Fibroblast of lung (primary cell): ENCODE measurements around the gene APP. TPM values are rescaled to one million over a fixed set of nuclear protein-coding genes. Genes with fewer than 3 reads are reported as not detected.

Experiments
- DNase-seq, 2 donors: peaks; one replicate each; pipeline versions ENCODE4 v3.0.0 to v3.0.0-alpha.2; 2010; ENCODE audit warnings: low read depth in 2 of 2
- H2AFZ ChIP-seq: 2 replicates; pipeline ENCODE4 v1.5.1; 2012; ENCODE audit warnings: low read length, control low read depth, inconsistent platforms
- H3K27ac ChIP-seq: 2 replicates; pipeline ENCODE4 v1.5.1; 2011; ENCODE audit warnings: low read length, control low read depth; ENCODE audit not compliant: insufficient read depth
- H3K27me3 ChIP-seq: 2 replicates; pipeline ENCODE4 v1.5.1; 2011; ENCODE audit warnings: mild to moderate bottlenecking, low read length; ENCODE audit not compliant: control insufficient read depth, insufficient read depth
- H3K36me3 ChIP-seq: 2 replicates; pipeline ENCODE4 v1.5.1; 2011; ENCODE audit warnings: low read length; ENCODE audit not compliant: control insufficient read depth, insufficient read depth
- H3K4me1 ChIP-seq: 2 replicates; pipeline ENCODE4 v1.5.1; 2011; ENCODE audit warnings: low read length; ENCODE audit not compliant: control insufficient read depth, insufficient read depth; ENCODE audit errors: extremely low read depth
- H3K4me2 ChIP-seq: 2 replicates; pipeline ENCODE4 v1.5.1; 2011; ENCODE audit warnings: low read length, control low read depth; ENCODE audit not compliant: insufficient read depth; ENCODE audit errors: extremely low read depth
- H3K4me3 ChIP-seq, 4 experiments: fragments of 200-600 bp in 1 of 4; sonication (generic) in 1 of 4; replicated peaks in 1 of 4; 2 replicates each; pipeline ENCODE4 v1.5.1; 2011 to 2016; ENCODE audit warnings: low read length in 4 of 4, low read depth in 3 of 4, mild to moderate bottlenecking in 3 of 4, control low read depth in 2 of 4, inconsistent platforms in 1 of 4, mixed read lengths in 1 of 4; ENCODE audit not compliant: insufficient read depth in 1 of 4; ENCODE audit errors: control extremely low read depth in 1 of 4
- H3K79me2 ChIP-seq: 2 replicates; pipeline ENCODE4 v1.5.1; 2012; ENCODE audit warnings: mild to moderate bottlenecking, low read length, inconsistent platforms; ENCODE audit not compliant: control insufficient read depth, insufficient read depth
- H3K9ac ChIP-seq: 2 replicates; pipeline ENCODE4 v1.5.1; 2011; ENCODE audit warnings: mild to moderate bottlenecking, low read length, control low read depth; ENCODE audit not compliant: insufficient read depth
- H3K9me3 ChIP-seq: 2 replicates; pipeline ENCODE4 v1.5.1; 2012; ENCODE audit warnings: low read depth, low read length; ENCODE audit not compliant: control insufficient read depth, insufficient read depth
- H4K20me1 ChIP-seq: 2 replicates; pipeline ENCODE4 v1.5.1; 2011; ENCODE audit warnings: low read length; ENCODE audit not compliant: control insufficient read depth, insufficient read depth; ENCODE audit errors: extremely low read depth
- EZH2 ChIP-seq: IDR thresholded peaks from 2 replicates; pipeline ENCODE4 v1.5.1; 2012; ENCODE audit warnings: low read length, control low read depth, mild to moderate bottlenecking; ENCODE audit errors: missing control alignments
- polyA plus RNA-seq, 2 donors: library from polyadenylated mRNA; depleted of rRNA in 1 of 2; stranded (reverse) in 1 of 2; unstranded in 1 of 2; fragments of >200 nt; gene quantifications; 2 replicates each; pipeline ENCODE4 v1.2.1, GENCODE V29; 2011 to 2012; ENCODE audit warnings: missing spikeins in 1 of 2
- total RNA-seq: library from RNA; depleted of rRNA; stranded (reverse); fragments of >200 nt; gene quantifications from 2 replicates; pipeline ENCODE4 v1.2.1, GENCODE V29; 2014
- TF ChIP-seq, protein P1 (sequence below), 2 donors: IDR thresholded peaks in 1 of 2; conservative IDR thresholded peaks in 1 of 2; 1 replicate in 1 of 2; 2 replicates in 1 of 2; pipeline ENCODE4 v1.5.1; 2011 to 2012; ENCODE audit warnings: low read length in 2 of 2, control low read depth in 1 of 2, inconsistent platforms in 1 of 2, low read depth in 1 of 2, mild to moderate bottlenecking in 1 of 2

Gene APP
- total and polyA plus RNA-seq, 2 donors (not counting 1 experiment from before 2014, with no cell fraction given), result 633 to 1,088 TPM

DNA sequence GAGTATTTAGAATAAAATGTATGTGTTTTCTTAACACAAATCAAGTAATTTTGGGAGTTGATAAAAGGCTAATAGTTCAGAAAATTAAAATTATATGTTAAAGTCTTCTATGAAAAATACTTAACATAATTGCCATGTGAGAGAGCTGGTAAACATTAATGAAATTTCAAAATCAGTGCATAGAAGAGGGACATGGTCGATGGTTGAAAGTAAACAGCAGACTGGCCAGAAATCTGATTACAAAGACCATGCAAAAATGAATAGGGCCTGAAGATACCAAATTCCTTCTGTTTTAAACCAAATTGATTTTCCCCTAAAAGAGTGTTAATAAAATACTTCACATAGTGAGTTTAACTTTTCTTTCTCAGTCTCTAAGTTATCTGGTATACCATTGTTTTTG, 307.5 kb downstream of the APP start:
- DNase-seq, result no peak
- Histone ChIP-seq H3K79me2 (no peaks in the 10 kb centered on the region), H2AFZ (no peak overlapping the region), H3K27ac (no peak overlapping the region), H3K4me3 (no peak overlapping the region), H3K9ac (no peak overlapping the region), H4K20me1 (no peaks in the 10 kb centered on the region), H3K4me2 (no peak overlapping the region), H3K9me3 (no peaks in the 10 kb centered on the region), H3K27me3 (no peaks in the 10 kb centered on the region), H3K36me3 (no peaks in the 10 kb centered on the region), H3K4me1 (no peaks in the 10 kb centered on the region)
- TF ChIP-seq, protein P1, sequence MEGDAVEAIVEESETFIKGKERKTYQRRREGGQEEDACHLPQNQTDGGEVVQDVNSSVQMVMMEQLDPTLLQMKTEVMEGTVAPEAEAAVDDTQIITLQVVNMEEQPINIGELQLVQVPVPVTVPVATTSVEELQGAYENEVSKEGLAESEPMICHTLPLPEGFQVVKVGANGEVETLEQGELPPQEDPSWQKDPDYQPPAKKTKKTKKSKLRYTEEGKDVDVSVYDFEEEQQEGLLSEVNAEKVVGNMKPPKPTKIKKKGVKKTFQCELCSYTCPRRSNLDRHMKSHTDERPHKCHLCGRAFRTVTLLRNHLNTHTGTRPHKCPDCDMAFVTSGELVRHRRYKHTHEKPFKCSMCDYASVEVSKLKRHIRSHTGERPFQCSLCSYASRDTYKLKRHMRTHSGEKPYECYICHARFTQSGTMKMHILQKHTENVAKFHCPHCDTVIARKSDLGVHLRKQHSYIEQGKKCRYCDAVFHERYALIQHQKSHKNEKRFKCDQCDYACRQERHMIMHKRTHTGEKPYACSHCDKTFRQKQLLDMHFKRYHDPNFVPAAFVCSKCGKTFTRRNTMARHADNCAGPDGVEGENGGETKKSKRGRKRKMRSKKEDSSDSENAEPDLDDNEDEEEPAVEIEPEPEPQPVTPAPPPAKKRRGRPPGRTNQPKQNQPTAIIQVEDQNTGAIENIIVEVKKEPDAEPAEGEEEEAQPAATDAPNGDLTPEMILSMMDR (conservative IDR thresholded peaks at IDR 0.05 in 1 of 2, IDR thresholded peaks at IDR 0.05 in 1 of 2; ENCODE audit: low read depth in 1 of 2, low read length in 2 of 2), result no peak
- no peak for TF ChIP-seq EZH2

DNA sequence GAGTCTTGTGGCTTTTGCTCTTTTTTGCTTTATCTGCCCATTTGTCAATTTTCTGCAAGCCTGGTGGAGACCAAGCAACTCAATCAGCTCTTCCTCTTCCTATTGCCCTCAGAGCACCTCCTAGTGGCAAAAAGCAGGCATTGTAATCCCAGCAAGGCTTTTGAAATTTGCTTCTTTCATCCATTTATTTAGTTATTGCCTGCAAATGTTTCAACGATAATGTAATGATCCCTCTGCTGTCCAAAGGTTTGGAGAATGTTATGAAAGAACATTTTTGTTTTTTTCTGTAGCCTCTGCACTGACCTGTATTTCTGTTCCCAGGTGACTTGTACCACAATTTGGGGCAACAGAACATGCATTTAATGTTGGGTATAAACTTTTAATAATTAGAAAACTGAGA, 308.0 kb downstream of the APP start:
- DNase-seq, result peak; percentile 30 to 68
- TF ChIP-seq EZH2, result no peak
- TF ChIP-seq, protein P1 (conservative IDR thresholded peaks at IDR 0.05 in 1 of 2, IDR thresholded peaks at IDR 0.05 in 1 of 2; ENCODE audit: low read depth in 1 of 2, low read length in 2 of 2), result peak; percentile 62 to 93

DNA sequence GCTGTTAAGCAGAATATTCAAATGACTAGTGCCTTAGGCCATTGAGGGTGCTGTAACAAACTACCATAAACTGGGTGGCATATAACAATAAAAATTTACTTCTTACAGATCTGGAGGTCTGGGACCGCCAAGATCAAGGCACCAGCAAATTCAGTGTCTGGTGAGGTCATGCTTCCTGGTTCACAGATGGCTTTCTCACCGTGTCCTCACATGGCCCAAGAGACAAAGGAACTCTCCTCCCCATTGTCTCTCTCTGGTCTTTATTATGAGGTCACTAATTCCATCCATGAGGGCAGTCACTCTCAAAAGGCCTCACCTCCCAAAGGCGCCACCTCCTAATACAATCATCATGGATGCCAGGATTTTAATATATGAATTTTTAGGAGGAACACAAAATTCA, 308.5 kb downstream of the APP start:
- DNase-seq, result no peak
- Histone ChIP-seq H3K9ac (no peak overlapping the region), H3K27me3 (no peaks in the 10 kb centered on the region), H3K36me3 (no peaks in the 10 kb centered on the region), H3K4me1 (no peaks in the 10 kb centered on the region), H3K4me3 (no peak overlapping the region), H2AFZ (no peak overlapping the region), H3K79me2 (no peaks in the 10 kb centered on the region), H3K4me2 (no peak overlapping the region), H3K27ac (no peak overlapping the region), H3K9me3 (no peaks in the 10 kb centered on the region), H4K20me1 (no peaks in the 10 kb centered on the region)
- TF ChIP-seq EZH2, result no peak
- TF ChIP-seq, protein P1 (conservative IDR thresholded peaks at IDR 0.05 in 1 of 2, IDR thresholded peaks at IDR 0.05 in 1 of 2; ENCODE audit: low read depth in 1 of 2, low read length in 2 of 2), result no peak

More for the DNA sequence above, 308.0 kb downstream of the APP start:
- no peaks in the 10 kb centered on the region for H3K36me3 ChIP-seq
- H4K20me1 ChIP-seq, result no peaks in the 10 kb centered on the region
- no peak overlapping the region for H3K27ac ChIP-seq
- no peak overlapping the region for H3K4me3 ChIP-seq
- H3K4me2 ChIP-seq, result no peak overlapping the region
- H3K79me2 ChIP-seq, result no peaks in the 10 kb centered on the region
- H3K4me1 ChIP-seq, result no peaks in the 10 kb centered on the region
- no peak overlapping the region for H2AFZ ChIP-seq
- H3K9me3 ChIP-seq, result no peaks in the 10 kb centered on the region
- H3K27me3 ChIP-seq, result no peaks in the 10 kb centered on the region
- H3K9ac ChIP-seq, result no peak overlapping the region
